Measurements from ENCODE around the gene CACNA1G.

CACNA1G gene

GRCh38 chr17:50533720-50534148, 26.8 kb upstream of the CACNA1G start:
- Histone ChIP-seq H3K4me1 (ENCODE audit: control insufficient read depth in 1 of 2, insufficient read depth in 1 of 2, low read depth in 1 of 2, low read length in 1 of 2) (peaks cover 14 to 32% of the 10 kb centered on the region in 2 experiments), H3K27ac (no peak overlapping the region), H3K9me3 (no peaks in the 10 kb centered on the region), H3K27me3 (peaks cover 56% of the 10 kb centered on the region), H3K4me3 (ENCODE audit: low read depth in 1 of 2, low read length in 1 of 2) (no peak overlapping the region), H3K36me3 (no peaks in the 10 kb centered on the region)
- TF ChIP-seq CTCF (IDR thresholded peaks at IDR 0.05), result no peak

GRCh38 chr17:50534222-50534978, 26.1 kb upstream of the CACNA1G start:
- TF ChIP-seq CTCF (IDR thresholded peaks at IDR 0.05), result no peak
- Histone ChIP-seq H3K4me3 (ENCODE audit: low read depth in 1 of 2, low read length in 1 of 2) (no peak overlapping the region), H3K4me1 (ENCODE audit: control insufficient read depth in 1 of 2, insufficient read depth in 1 of 2, low read depth in 1 of 2, low read length in 1 of 2) (peaks cover 14 to 32% of the 10 kb centered on the region in 2 experiments), H3K27me3 (peaks cover 56% of the 10 kb centered on the region), H3K9me3 (no peaks in the 10 kb centered on the region), H3K36me3 (no peaks in the 10 kb centered on the region), H3K27ac (no peak overlapping the region)

GRCh38 chr17:50534979-50535326, 25.6 kb upstream of the CACNA1G start:
- Histone ChIP-seq H3K27me3 (peaks cover 50% of the 10 kb centered on the region), H3K36me3 (no peaks in the 10 kb centered on the region), H3K4me1 (ENCODE audit: control insufficient read depth in 1 of 2, insufficient read depth in 1 of 2, low read depth in 1 of 2, low read length in 1 of 2) (peaks cover 14 to 32% of the 10 kb centered on the region in 2 experiments), H3K27ac (no peak overlapping the region), H3K4me3 (ENCODE audit: low read depth in 1 of 2, low read length in 1 of 2) (no peak overlapping the region), H3K9me3 (no peaks in the 10 kb centered on the region)
- TF ChIP-seq CTCF (IDR thresholded peaks at IDR 0.05), result no peak

DNA sequence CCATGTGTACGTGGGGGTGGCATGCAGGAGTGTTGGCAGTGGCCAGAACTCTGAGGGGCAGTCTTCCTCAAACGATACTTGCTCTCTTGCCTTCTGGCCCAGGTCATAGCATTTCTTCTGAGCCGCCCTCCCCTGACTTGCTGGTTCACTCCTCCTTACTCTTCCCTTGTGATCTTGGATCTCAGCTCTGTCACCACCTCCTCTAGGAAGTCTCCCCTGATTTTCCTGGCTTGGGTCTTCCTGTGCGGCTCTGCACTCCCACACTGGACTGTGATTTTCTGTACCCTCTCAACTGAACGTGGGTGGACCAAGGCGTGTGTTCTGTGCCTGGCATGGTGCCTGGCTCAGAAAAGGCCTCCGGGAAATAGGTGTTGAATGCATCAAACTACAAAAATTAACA, 25.1 kb upstream of the CACNA1G start:
- Histone ChIP-seq H3K9me3 (no peaks in the 10 kb centered on the region), H3K36me3 (no peaks in the 10 kb centered on the region), H3K4me3 (ENCODE audit: low read depth in 1 of 2, low read length in 1 of 2) (no peak overlapping the region), H3K4me1 (ENCODE audit: control insufficient read depth in 1 of 2, insufficient read depth in 1 of 2, low read depth in 1 of 2, low read length in 1 of 2) (peaks cover 14 to 32% of the 10 kb centered on the region in 2 experiments), H3K27ac (no peak overlapping the region), H3K27me3 (peaks cover 50% of the 10 kb centered on the region)
- no peak for TF ChIP-seq CTCF (IDR thresholded peaks at IDR 0.05)

DNA sequence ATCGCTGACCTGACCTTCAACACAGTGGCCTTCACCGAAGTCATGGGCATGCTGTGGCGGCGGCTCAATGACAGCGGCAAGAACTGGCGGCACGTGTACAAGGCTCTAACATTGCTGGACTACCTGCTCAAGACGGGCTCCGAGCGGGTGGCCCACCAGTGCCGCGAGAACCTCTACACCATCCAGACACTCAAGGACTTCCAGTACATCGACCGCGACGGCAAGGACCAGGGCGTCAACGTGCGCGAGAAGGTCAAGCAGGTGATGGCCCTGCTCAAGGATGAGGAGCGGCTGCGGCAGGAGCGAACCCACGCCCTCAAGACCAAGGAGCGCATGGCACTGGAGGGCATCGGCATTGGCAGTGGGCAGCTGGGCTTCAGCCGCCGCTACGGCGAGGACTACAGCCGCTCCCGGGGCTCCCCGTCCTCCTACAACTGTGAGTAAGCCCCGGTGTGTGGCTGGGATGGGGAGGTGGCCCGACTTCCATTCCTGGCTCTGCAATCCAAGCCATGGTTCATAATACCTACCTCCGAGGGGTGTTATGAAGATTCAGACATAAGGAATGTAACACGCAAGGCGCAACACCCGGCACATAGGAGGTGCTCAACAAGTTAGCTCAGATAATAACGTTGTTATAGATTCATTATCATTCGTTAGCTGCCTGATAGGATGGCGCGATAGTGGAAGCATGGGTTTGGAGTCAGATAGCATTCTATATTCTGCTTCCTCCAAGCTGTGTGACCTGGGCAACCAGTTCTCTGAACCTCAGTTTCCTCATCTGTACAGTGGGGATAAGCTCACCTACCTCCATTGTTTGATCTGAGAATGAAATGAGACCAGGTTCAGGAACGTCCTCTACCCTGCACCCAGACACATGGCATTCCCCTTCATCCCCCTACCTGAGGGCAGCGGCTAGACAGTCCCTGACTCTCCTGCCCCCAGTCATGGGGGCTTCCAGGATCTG, 23.6 kb upstream of the CACNA1G start:
- TF ChIP-seq CTCF (IDR thresholded peaks at IDR 0.05), result no peak
- no peak overlapping the region for H3K27ac ChIP-seq
- no peaks in the 10 kb centered on the region for H3K36me3 ChIP-seq
- no peak overlapping the region for H3K4me3 ChIP-seq (ENCODE audit: low read depth in 1 of 2, low read length in 1 of 2)
- peaks cover 50% of the 10 kb centered on the region for H3K27me3 ChIP-seq
- H3K4me1 ChIP-seq (ENCODE audit: control insufficient read depth in 1 of 2, insufficient read depth in 1 of 2, low read depth in 1 of 2, low read length in 1 of 2), result peaks cover 8 to 16% of the 10 kb centered on the region in 2 experiments
- H3K9me3 ChIP-seq, result no peaks in the 10 kb centered on the region

Data from neutrophil (primary cell).